Colonic mucosa (tissue), 4 donors: ENCODE data around the gene ZFHX3. TPM values are rescaled to one million over a fixed set of nuclear protein-coding genes. Genes with fewer than 3 reads are reported as not detected.

ENCODE experiments used
- DNase-seq: peaks from one replicate; pipeline ENCODE4 v3.0.0-alpha.2; 2020
- H3K27ac ChIP-seq: fragments of 200-600 bp; one replicate; pipeline ENCODE4 v1.8.0; 2021
- H3K27me3 ChIP-seq: fragments of 200-600 bp; one replicate; pipeline ENCODE4 v1.8.0; 2021
- H3K36me3 ChIP-seq: fragments of 200-600 bp; one replicate; pipeline ENCODE4 v1.8.0; 2021
- H3K4me1 ChIP-seq: fragments of 200-600 bp; one replicate; pipeline ENCODE4 v1.8.0; 2021; ENCODE audit warnings: mild to moderate bottlenecking
- H3K4me3 ChIP-seq: fragments of 200-600 bp; one replicate; pipeline ENCODE4 v1.8.0; 2021
- H3K9ac ChIP-seq, 2 donors: one replicate each; pipeline ENCODE4 v1.7.0; 2013; ENCODE audit warnings: control low read depth in 2 of 2, low read depth in 2 of 2, low read length in 2 of 2
- H3K9me3 ChIP-seq: fragments of 200-600 bp; one replicate; pipeline ENCODE4 v1.8.0; 2021
- intact Hi-C: fragments of 100-400 bp; cut with DNase I; formaldehyde crosslinking; loops from one replicate; pipeline ENCODE4 v1.14.1; 2022
- total RNA-seq, 2 donors: library from RNA; stranded (reverse); fragmentation: NEBNext Ultra II Directional in 1 of 2; extraction: Animal tissue kit (Norgen Biotek cat#: 25700) in 1 of 2; gene quantifications; one replicate each; pipeline ENCODE4 v1.2.1, GENCODE V29; 2021
- TF ChIP-seq, protein P1 (sequence below): fragments of 200-600 bp; IDR thresholded peaks from one replicate; pipeline ENCODE4 v1.8.0; 2022; ENCODE audit warnings: antibody characterized with exemption, mild to moderate bottlenecking
- donor health status: healthy.
- donor health status: DM: no; HTN: no; CAD: no.
- donor health status: DM: no; HTN: no; CAD: no.

ZFHX3 gene
- total RNA-seq, 2 donors from 2014 or later, result 10.5 to 12.8 TPM

DNA sequence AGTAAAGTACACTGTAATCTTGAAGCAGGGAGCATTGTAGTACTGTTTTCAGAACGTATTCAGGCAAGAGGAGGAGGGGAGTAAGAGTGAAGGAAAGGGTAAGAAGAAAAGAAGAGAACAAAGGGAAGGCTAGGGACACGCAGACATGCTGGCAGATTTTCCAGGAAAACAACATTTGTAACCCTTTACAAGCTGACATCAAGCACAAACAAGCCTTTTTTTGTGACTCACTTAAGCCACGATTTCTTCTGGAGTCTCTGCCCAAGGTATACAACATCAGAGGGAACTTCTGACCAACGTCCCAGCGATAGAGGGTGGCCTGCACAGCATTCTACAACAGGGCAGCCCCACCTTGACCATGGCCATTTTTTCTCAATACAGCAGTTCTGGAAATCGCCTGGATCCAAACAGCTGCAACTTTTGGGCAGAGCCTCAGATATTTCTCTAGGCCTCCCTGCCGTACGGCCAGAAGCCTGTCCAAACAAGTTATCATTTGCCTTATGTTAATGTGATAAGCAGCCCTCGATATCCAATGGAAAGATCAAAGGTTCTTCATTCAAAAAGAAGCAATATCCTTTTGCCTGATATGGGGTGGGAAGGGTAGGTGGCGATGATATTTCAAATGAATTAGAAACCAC lies 247.3 kb downstream of the ZFHX3 start:
- TF ChIP-seq, protein P1, sequence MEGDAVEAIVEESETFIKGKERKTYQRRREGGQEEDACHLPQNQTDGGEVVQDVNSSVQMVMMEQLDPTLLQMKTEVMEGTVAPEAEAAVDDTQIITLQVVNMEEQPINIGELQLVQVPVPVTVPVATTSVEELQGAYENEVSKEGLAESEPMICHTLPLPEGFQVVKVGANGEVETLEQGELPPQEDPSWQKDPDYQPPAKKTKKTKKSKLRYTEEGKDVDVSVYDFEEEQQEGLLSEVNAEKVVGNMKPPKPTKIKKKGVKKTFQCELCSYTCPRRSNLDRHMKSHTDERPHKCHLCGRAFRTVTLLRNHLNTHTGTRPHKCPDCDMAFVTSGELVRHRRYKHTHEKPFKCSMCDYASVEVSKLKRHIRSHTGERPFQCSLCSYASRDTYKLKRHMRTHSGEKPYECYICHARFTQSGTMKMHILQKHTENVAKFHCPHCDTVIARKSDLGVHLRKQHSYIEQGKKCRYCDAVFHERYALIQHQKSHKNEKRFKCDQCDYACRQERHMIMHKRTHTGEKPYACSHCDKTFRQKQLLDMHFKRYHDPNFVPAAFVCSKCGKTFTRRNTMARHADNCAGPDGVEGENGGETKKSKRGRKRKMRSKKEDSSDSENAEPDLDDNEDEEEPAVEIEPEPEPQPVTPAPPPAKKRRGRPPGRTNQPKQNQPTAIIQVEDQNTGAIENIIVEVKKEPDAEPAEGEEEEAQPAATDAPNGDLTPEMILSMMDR, result no peak
- no peaks in the 10 kb centered on the region for H3K27me3 ChIP-seq
- H3K9ac ChIP-seq, result no peak overlapping the region
- H3K9me3 ChIP-seq, result no peaks in the 10 kb centered on the region
- no peaks in the 10 kb centered on the region for H3K4me1 ChIP-seq
- H3K36me3 ChIP-seq, result no peaks in the 10 kb centered on the region
- DNase-seq, result no peak
- H3K4me3 ChIP-seq, result no peak overlapping the region
- no peak overlapping the region for H3K27ac ChIP-seq
- intact Hi-C loops, result no loop called here

DNA sequence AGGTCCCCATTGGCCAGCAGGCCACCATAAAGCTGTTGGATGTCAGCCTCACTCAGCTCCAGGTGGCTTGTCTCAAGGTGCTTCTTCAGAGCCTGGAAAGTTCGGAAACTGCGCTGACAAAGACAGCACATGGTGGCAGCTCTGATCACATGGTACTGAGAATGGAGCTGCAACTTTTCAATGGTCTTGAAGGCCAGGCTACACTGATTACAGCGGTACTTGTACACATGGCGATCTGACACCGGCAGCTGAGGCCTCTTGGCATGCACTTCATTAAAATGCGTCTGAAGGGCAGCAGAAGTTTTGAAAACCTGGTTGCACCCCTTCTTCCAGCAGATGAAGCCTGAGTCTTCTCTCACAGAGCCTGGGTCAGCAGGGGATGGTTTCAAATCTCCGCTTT lies 249.7 kb downstream of the ZFHX3 start:
- TF ChIP-seq, protein P1, result no peak
- Histone ChIP-seq H3K9ac (no peak overlapping the region), H3K4me3 (no peak overlapping the region), H3K27me3 (no peaks in the 10 kb centered on the region), H3K4me1 (no peaks in the 10 kb centered on the region), H3K9me3 (no peaks in the 10 kb centered on the region), H3K36me3 (no peaks in the 10 kb centered on the region), H3K27ac (no peak overlapping the region)
- intact Hi-C loops, result no loop called here
- no peak for DNase-seq

DNA sequence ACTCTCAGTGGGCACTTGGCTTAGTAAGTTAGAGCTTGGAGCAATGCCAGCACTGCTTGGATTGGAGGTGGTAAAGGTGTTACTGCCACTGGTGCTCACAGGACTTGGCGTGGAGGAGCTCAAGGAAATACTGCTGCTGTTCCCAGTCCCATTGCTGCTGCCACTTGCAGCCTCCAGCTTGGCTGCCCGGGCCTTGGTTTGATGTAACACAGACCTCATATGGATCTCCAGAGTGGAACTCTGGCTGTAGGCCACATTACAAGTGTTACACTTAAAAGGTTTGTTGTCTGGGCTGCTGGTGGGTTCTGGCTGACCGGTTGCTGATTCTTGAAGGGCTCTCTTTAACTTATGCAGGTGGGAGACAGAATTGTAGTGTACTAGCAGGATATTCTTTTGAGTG lies 250.3 kb downstream of the ZFHX3 start:
- no peak overlapping the region for H3K27ac ChIP-seq
- H3K9me3 ChIP-seq, result no peaks in the 10 kb centered on the region
- H3K36me3 ChIP-seq, result no peaks in the 10 kb centered on the region
- DNase-seq, result no peak
- H3K9ac ChIP-seq, result no peak overlapping the region
- H3K27me3 ChIP-seq, result no peaks in the 10 kb centered on the region
- TF ChIP-seq, protein P1, result no peak
- intact Hi-C loops, result no loop called here
- no peak overlapping the region for H3K4me3 ChIP-seq
- H3K4me1 ChIP-seq, result no peaks in the 10 kb centered on the region

DNA sequence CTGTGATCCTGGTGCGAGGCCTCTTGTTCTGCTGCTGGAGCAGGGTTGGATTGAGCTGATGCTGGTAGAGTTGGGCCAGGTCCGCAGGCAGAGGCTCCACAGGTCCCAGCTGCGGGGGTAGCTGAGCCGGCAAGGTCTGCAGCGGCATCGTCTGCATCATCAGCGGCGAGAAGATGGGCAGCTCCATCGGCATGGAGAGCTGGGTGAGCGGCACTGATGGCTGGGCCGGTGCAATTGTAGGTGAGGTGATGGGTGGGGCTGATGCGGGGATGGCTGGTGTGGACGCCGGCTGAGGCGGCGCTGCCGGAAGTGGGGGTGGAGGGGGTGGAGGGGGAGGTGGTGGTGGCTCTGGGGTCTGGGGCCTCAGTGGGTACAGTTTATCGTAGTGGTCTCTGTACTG lies 251.7 kb downstream of the ZFHX3 start:
- Histone ChIP-seq H3K4me1 (no peaks in the 10 kb centered on the region), H3K9ac (no peak overlapping the region), H3K27ac (no peak overlapping the region), H3K4me3 (no peak overlapping the region), H3K27me3 (no peaks in the 10 kb centered on the region), H3K9me3 (no peaks in the 10 kb centered on the region), H3K36me3 (no peaks in the 10 kb centered on the region)
- TF ChIP-seq, protein P1, result no peak
- no peak for DNase-seq
- intact Hi-C loops, result no loop called here

DNA sequence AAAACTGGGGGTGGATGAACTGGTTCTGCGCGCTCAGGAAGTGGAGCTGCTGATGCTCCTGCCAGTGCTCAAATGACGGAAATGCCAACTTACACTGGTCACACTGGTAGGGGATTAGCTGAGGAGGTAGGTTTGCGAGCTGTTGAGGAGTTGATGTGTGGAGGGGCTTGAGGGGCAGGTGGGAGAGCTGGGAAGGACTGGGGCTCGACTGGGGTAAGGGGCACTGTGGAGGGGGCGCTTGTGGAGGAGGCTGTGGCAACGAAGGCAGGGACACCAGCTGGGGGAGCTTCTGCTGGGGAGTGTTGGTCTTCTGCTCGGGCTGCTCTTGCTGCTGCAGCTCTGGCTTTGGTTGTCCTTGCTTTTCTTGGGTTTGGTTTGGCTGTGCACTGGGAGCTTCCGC lies 252.9 kb downstream of the ZFHX3 start:
- TF ChIP-seq, protein P1, result no peak
- intact Hi-C loops, result no loop called here
- Histone ChIP-seq H3K4me1 (no peaks in the 10 kb centered on the region), H3K27me3 (no peaks in the 10 kb centered on the region), H3K9ac (no peak overlapping the region), H3K36me3 (no peaks in the 10 kb centered on the region), H3K4me3 (no peak overlapping the region), H3K27ac (no peak overlapping the region), H3K9me3 (no peaks in the 10 kb centered on the region)
- no peak for DNase-seq
